ENCODE results near the gene YTHDF1. TPM values are rescaled to one million over a fixed set of nuclear protein-coding genes. Genes with fewer than 3 reads are reported as not detected.
"Not testable (repeated sequence)": the region's sequence is repeated elsewhere in the genome, so short reads cannot be mapped to it uniquely, and the experiment has no call there.

YTHDF1 gene
- total and polyA plus RNA-seq, 2 donors, result 18.6 to 38.2 TPM

- H3K36me3 ChIP-seq (ENCODE audit: control insufficient read depth in 2 of 2, insufficient read depth in 2 of 2, low read length in 1 of 2), result no peaks in the 10 kb centered on the region
- H3K4me1 ChIP-seq (ENCODE audit: control insufficient read depth in 2 of 2, insufficient read depth in 2 of 2, low read length in 2 of 2), result no peaks in the 10 kb centered on the region
- H3K27me3 ChIP-seq (ENCODE audit: control insufficient read depth in 2 of 2, insufficient read depth in 1 of 2, low read length in 1 of 2), result peaks cover 0 to 71% of the 10 kb centered on the region in 2 donors
- no peak overlapping the region for H3K27ac ChIP-seq (ENCODE audit: low read depth in 1 of 2, low read length in 1 of 2)
- WGBS, result 59% methylated on average over 7 of the region's 7 CpGs
- H3K4me3 ChIP-seq (ENCODE audit: low read length in 2 of 2), result no peak overlapping the region
- H3K9me3 ChIP-seq (ENCODE audit: control insufficient read depth in 2 of 2, insufficient read depth in 1 of 2, low read length in 1 of 2), result no peaks in the 10 kb centered on the region
- no peak for DNase-seq (ENCODE audit: low read depth in 6 of 9, low spot score in 9 of 9)
Observed at GRCh38 chr20:63225082-63225454, 9.1 kb upstream of the YTHDF1 start.

GRCh38 chr20:63224412-63225081, 8.6 kb upstream of the YTHDF1 start:
- no peak overlapping the region for H3K27ac ChIP-seq (ENCODE audit: low read depth in 1 of 2, low read length in 1 of 2)
- H3K9me3 ChIP-seq (ENCODE audit: control insufficient read depth in 2 of 2, insufficient read depth in 1 of 2, low read length in 1 of 2), result no peaks in the 10 kb centered on the region
- no peaks in the 10 kb centered on the region for H3K36me3 ChIP-seq (ENCODE audit: control insufficient read depth in 2 of 2, insufficient read depth in 2 of 2, low read length in 1 of 2)
- no peaks in the 10 kb centered on the region for H3K4me1 ChIP-seq (ENCODE audit: control insufficient read depth in 2 of 2, insufficient read depth in 2 of 2, low read length in 2 of 2)
- peaks cover 0 to 68% of the 10 kb centered on the region in 2 donors for H3K27me3 ChIP-seq (ENCODE audit: control insufficient read depth in 2 of 2, insufficient read depth in 1 of 2, low read length in 1 of 2)
- H3K4me3 ChIP-seq (ENCODE audit: low read length in 2 of 2), result no peak overlapping the region
- 57% methylated on average over 16 of the region's 16 CpGs for WGBS
- no peak for DNase-seq (ENCODE audit: low read depth in 6 of 9, low spot score in 9 of 9)

GRCh38 chr20:63223826-63224207, 7.9 kb upstream of the YTHDF1 start:
- Histone ChIP-seq H3K4me3 (ENCODE audit: low read length in 2 of 2) (no peak overlapping the region), H3K36me3 (ENCODE audit: control insufficient read depth in 2 of 2, insufficient read depth in 2 of 2, low read length in 1 of 2) (no peaks in the 10 kb centered on the region), H3K4me1 (ENCODE audit: control insufficient read depth in 2 of 2, insufficient read depth in 2 of 2, low read length in 2 of 2) (no peaks in the 10 kb centered on the region), H3K9me3 (ENCODE audit: control insufficient read depth in 2 of 2, insufficient read depth in 1 of 2, low read length in 1 of 2) (no peaks in the 10 kb centered on the region), H3K27me3 (ENCODE audit: control insufficient read depth in 2 of 2, insufficient read depth in 1 of 2, low read length in 1 of 2) (peaks cover 0 to 65% of the 10 kb centered on the region in 2 donors), H3K27ac (ENCODE audit: low read depth in 1 of 2, low read length in 1 of 2) (no peak overlapping the region)
- 86% methylated on average over 6 of the region's 6 CpGs for WGBS
- DNase-seq (ENCODE audit: low read depth in 6 of 9, low spot score in 9 of 9), result no peak

GRCh38 chr20:63223121-63223825, 7.3 kb upstream of the YTHDF1 start:
- Histone ChIP-seq H3K4me1 (ENCODE audit: control insufficient read depth in 2 of 2, insufficient read depth in 2 of 2, low read length in 2 of 2) (no peaks in the 10 kb centered on the region), H3K4me3 (ENCODE audit: low read length in 2 of 2) (no peak overlapping the region), H3K9me3 (ENCODE audit: control insufficient read depth in 2 of 2, insufficient read depth in 1 of 2, low read length in 1 of 2) (no peaks in the 10 kb centered on the region), H3K27me3 (ENCODE audit: control insufficient read depth in 2 of 2, insufficient read depth in 1 of 2, low read length in 1 of 2) (peaks cover 0 to 59% of the 10 kb centered on the region in 2 donors), H3K27ac (ENCODE audit: low read depth in 1 of 2, low read length in 1 of 2) (no peak overlapping the region), H3K36me3 (ENCODE audit: control insufficient read depth in 2 of 2, insufficient read depth in 2 of 2, low read length in 1 of 2) (no peaks in the 10 kb centered on the region)
- DNase-seq (ENCODE audit: low read depth in 6 of 9, low spot score in 9 of 9), result peak in 5 of 9 donors; percentile 24 to 53 (median 41)
- 63% methylated on average over 12 of the region's 12 CpGs for WGBS

GRCh38 chr20:63222541-63222940, 6.6 kb upstream of the YTHDF1 start:
- H3K27ac ChIP-seq (ENCODE audit: low read depth in 1 of 2, low read length in 1 of 2), result no peak overlapping the region
- no peak for DNase-seq (ENCODE audit: low read depth in 6 of 9, low spot score in 9 of 9)
- H3K4me3 ChIP-seq (ENCODE audit: low read length in 2 of 2), result no peak overlapping the region
- H3K36me3 ChIP-seq (ENCODE audit: control insufficient read depth in 2 of 2, insufficient read depth in 2 of 2, low read length in 1 of 2), result no peaks in the 10 kb centered on the region
- H3K27me3 ChIP-seq (ENCODE audit: control insufficient read depth in 2 of 2, insufficient read depth in 1 of 2, low read length in 1 of 2), result peaks cover 0 to 55% of the 10 kb centered on the region in 2 donors
- 84% methylated on average over 7 of the region's 7 CpGs for WGBS
- no peaks in the 10 kb centered on the region for H3K4me1 ChIP-seq (ENCODE audit: control insufficient read depth in 2 of 2, insufficient read depth in 2 of 2, low read length in 2 of 2)
- no peaks in the 10 kb centered on the region for H3K9me3 ChIP-seq (ENCODE audit: control insufficient read depth in 2 of 2, insufficient read depth in 1 of 2, low read length in 1 of 2)

- not testable (repeated sequence) for H3K9me3 ChIP-seq (ENCODE audit: control insufficient read depth in 2 of 2, insufficient read depth in 1 of 2, low read length in 1 of 2); H3K4me1 ChIP-seq (ENCODE audit: control insufficient read depth in 2 of 2, insufficient read depth in 2 of 2, low read length in 2 of 2); H3K4me3 ChIP-seq (ENCODE audit: low read length in 2 of 2); H3K27ac ChIP-seq (ENCODE audit: low read depth in 1 of 2, low read length in 1 of 2); H3K36me3 ChIP-seq (ENCODE audit: control insufficient read depth in 2 of 2, insufficient read depth in 2 of 2, low read length in 1 of 2)
- H3K27me3 ChIP-seq (ENCODE audit: control insufficient read depth in 2 of 2, insufficient read depth in 1 of 2, low read length in 1 of 2), result peaks cover 0 to 48% of the 10 kb centered on the region in 2 donors
- DNase-seq (ENCODE audit: low read depth in 6 of 9, low spot score in 9 of 9), result peak in 1 of 9 donors; percentile 18
- 88% methylated on average over 12 of the region's 12 CpGs for WGBS
Observed at GRCh38 chr20:63221400-63222053, 5.6 kb upstream of the YTHDF1 start.

GRCh38 chr20:63220696-63221399, 4.9 kb upstream of the YTHDF1 start:
- no peak overlapping the region for H3K4me3 ChIP-seq (ENCODE audit: low read length in 2 of 2)
- peaks cover 0 to 45% of the 10 kb centered on the region in 2 donors for H3K27me3 ChIP-seq (ENCODE audit: control insufficient read depth in 2 of 2, insufficient read depth in 1 of 2, low read length in 1 of 2)
- H3K4me1 ChIP-seq (ENCODE audit: control insufficient read depth in 2 of 2, insufficient read depth in 2 of 2, low read length in 2 of 2), result peaks cover 0 to 6% of the 10 kb centered on the region in 2 donors
- no peak overlapping the region for H3K27ac ChIP-seq (ENCODE audit: low read depth in 1 of 2, low read length in 1 of 2)
- no peaks in the 10 kb centered on the region for H3K9me3 ChIP-seq (ENCODE audit: control insufficient read depth in 2 of 2, insufficient read depth in 1 of 2, low read length in 1 of 2)
- no peak for DNase-seq (ENCODE audit: low read depth in 6 of 9, low spot score in 9 of 9)
- WGBS, result 87% methylated on average over 9 of the region's 9 CpGs
- H3K36me3 ChIP-seq (ENCODE audit: control insufficient read depth in 2 of 2, insufficient read depth in 2 of 2, low read length in 1 of 2), result no peaks in the 10 kb centered on the region

GRCh38 chr20:63219866-63220521, 4.1 kb upstream of the YTHDF1 start:
- 92% methylated on average over 25 of the region's 25 CpGs for WGBS

More at GRCh38 chr20:63219866-63220521, 4.1 kb upstream of the YTHDF1 start:
- H3K4me1 ChIP-seq (ENCODE audit: control insufficient read depth in 2 of 2, insufficient read depth in 2 of 2, low read length in 2 of 2), result peaks cover 2 to 10% of the 10 kb centered on the region in 2 donors
- H3K27me3 ChIP-seq (ENCODE audit: control insufficient read depth in 2 of 2, insufficient read depth in 1 of 2, low read length in 1 of 2), result peaks cover 0 to 45% of the 10 kb centered on the region in 2 donors
- no peak overlapping the region for H3K4me3 ChIP-seq (ENCODE audit: low read length in 2 of 2)
- no peak for DNase-seq (ENCODE audit: low read depth in 6 of 9, low spot score in 9 of 9)
- no peaks in the 10 kb centered on the region for H3K36me3 ChIP-seq (ENCODE audit: control insufficient read depth in 2 of 2, insufficient read depth in 2 of 2, low read length in 1 of 2)
- no peak overlapping the region for H3K27ac ChIP-seq (ENCODE audit: low read depth in 1 of 2, low read length in 1 of 2)
- no peaks in the 10 kb centered on the region for H3K9me3 ChIP-seq (ENCODE audit: control insufficient read depth in 2 of 2, insufficient read depth in 1 of 2, low read length in 1 of 2)

Measured in thymus (tissue), 11 donors.